ENCODE data around the gene CBLL2. TPM values are rescaled to one million over a fixed set of nuclear protein-coding genes. Genes with fewer than 3 reads are reported as not detected.

The CBLL2 gene
- polyA plus RNA-seq, 2 of the 4 experiments (the other 2 are of a cell fraction): not detected

- Histone ChIP-seq H3K9me3 (no peaks in the 10 kb centered on the region), H3K27ac (no peak overlapping the region), H3K4me2 (no peak overlapping the region), H3K4me3 (no peak overlapping the region), H3K4me1 (0 out of 3 replicates have a peak, but pooled peaks cover 6% of the 10 kb centered on the region)
- CTCF ChIA-PET: no interaction called here
- ATAC-seq: no peak
- no peak for TF ChIP-seq CHD2 (IDR thresholded peaks at IDR 0.05; ENCODE audit: low read length, partially characterized antibody)
- TF ChIP-seq KDM1A (IDR thresholded peaks at IDR 0.05; ENCODE audit: low read depth): no peak
- TF ChIP-seq HMGXB4 (CRISPR knock-in tag; IDR thresholded peaks at IDR 0.05; ENCODE audit: borderline replicate concordance): no peak
- TF ChIP-seq CTCF (IDR thresholded peaks at IDR 0.05): no peak
- no peak for TF ChIP-seq ZSCAN20 (CRISPR knock-in tag; IDR thresholded peaks at IDR 0.05)
- no peak for TF ChIP-seq ESRRA (IDR thresholded peaks at IDR 0.05; ENCODE audit: borderline replicate concordance, low read length)
- no peak for TF ChIP-seq MYC (IDR thresholded peaks at IDR 0.05; ENCODE audit: borderline replicate concordance, low read length)
- no peak for TF ChIP-seq POLR2A (IDR thresholded peaks at IDR 0.05; ENCODE audit: low read length)
- DNase-seq (ENCODE audit: low read depth in 1 of 2, low spot score in 1 of 2): no peak
- POLR2A ChIA-PET: no interaction called here
- FAIRE-seq: peak; percentile 18
- 96% methylated on average over 3 of the region's 3 CpGs for WGBS (ENCODE audit: missing lambda C conversion rate)
Measured at GRCh38 chrX:22313766-22314165, 41.1 kb downstream of the CBLL2 start.

- TF ChIP-seq HOXB5 (CRISPR knock-in tag; IDR thresholded peaks at IDR 0.05): no peak
- TF ChIP-seq NR3C1 (IDR thresholded peaks at IDR 0.05): no peak
- TF ChIP-seq ESRRA (IDR thresholded peaks at IDR 0.05; ENCODE audit: borderline replicate concordance, low read length): no peak
- TF ChIP-seq TP53 (CRISPR knock-in tag; IDR thresholded peaks at IDR 0.05): no peak
- TF ChIP-seq FOXS1 (CRISPR knock-in tag; IDR thresholded peaks at IDR 0.05): no peak
- TF ChIP-seq ATOH8 (CRISPR knock-in tag; IDR thresholded peaks at IDR 0.05; ENCODE audit: low read depth): no peak
- 61% methylated on average over 5 of the region's 5 CpGs for whole genome bisulfite sequencing (ENCODE audit: missing lambda C conversion rate)
- no peak overlapping the region for H3K4me2 ChIP-seq
- FAIRE-seq: peak; percentile 28
- CTCF ChIA-PET: no interaction called here
- H3K9me3 ChIP-seq: no peaks in the 10 kb centered on the region
- DNase-seq (ENCODE audit: low read depth in 1 of 2, low spot score in 1 of 2): no peak
- POLR2A ChIA-PET: no interaction called here
- no peak overlapping the region for H3K4me3 ChIP-seq
- no peak for ATAC-seq
- no peak overlapping the region for H3K27ac ChIP-seq
- H3K4me1 ChIP-seq: 0 out of 3 replicates have a peak, but pooled peaks cover 6% of the 10 kb centered on the region
Measured at GRCh38 chrX:22314211-22314610, 41.5 kb downstream of the CBLL2 start.

GRCh38 chrX:22314692-22315091, 42.0 kb downstream of the CBLL2 start:
- WGBS (ENCODE audit: missing lambda C conversion rate): 30% methylated on average over 2 of the region's 2 CpGs
- H3K4me1 ChIP-seq: 0 out of 3 replicates have a peak, but pooled peaks cover 6% of the 10 kb centered on the region
- POLR2A ChIA-PET: no interaction called here
- DNase-seq (ENCODE audit: low read depth in 1 of 2, low spot score in 1 of 2) (peak in 1 of 2 experiments; percentile 33), FAIRE-seq (no peak), ATAC-seq (peak; percentile 47 to 67; a peak in 2 of 6 replicates)
- 0 out of 3 replicates have a peak overlapping the region, but pooled peaks have one; percentile 14 for H3K4me2 ChIP-seq
- CTCF ChIA-PET: no interaction called here
- no peak for TF ChIP-seq EHMT2 (IDR thresholded peaks at IDR 0.05; ENCODE audit: low read depth)
- no peak for TF ChIP-seq POLR2A (IDR thresholded peaks at IDR 0.05; ENCODE audit: low read length)
- TF ChIP-seq CTCF (IDR thresholded peaks at IDR 0.05): no peak
- no peak for TF ChIP-seq TFCP2L1 (CRISPR knock-in tag; IDR thresholded peaks at IDR 0.05)
- TF ChIP-seq BHLHE40 (IDR thresholded peaks at IDR 0.05; ENCODE audit: low read depth, low read length): no peak
- no peak for TF ChIP-seq USF2 (IDR thresholded peaks at IDR 0.05)
- no peak for TF ChIP-seq TP53 (CRISPR knock-in tag; IDR thresholded peaks at IDR 0.05)
- TF ChIP-seq REST (IDR thresholded peaks at IDR 0.05): peak; percentile 49; the same call in 1 of the 2 replicates
- no peaks in the 10 kb centered on the region for H3K9me3 ChIP-seq
- no peak overlapping the region for H3K4me3 ChIP-seq
- H3K27ac ChIP-seq: no peak overlapping the region

Measured in A549 (cell line).